ENCODE measurements around the gene CTTNBP2NL. TPM values are rescaled to one million over a fixed set of nuclear protein-coding genes. Genes with fewer than 3 reads are reported as not detected.

The CTTNBP2NL gene
- polyA plus RNA-seq, 3 donors: 1.6 to 4.9 (median 3.0) TPM

- Histone ChIP-seq H3K9ac (ENCODE audit: insufficient read depth, low read length, poor library complexity, severe bottlenecking) (no peak overlapping the region), H3K27me3 (ENCODE audit: control insufficient read depth in 2 of 2, insufficient read depth in 2 of 2, low read length in 2 of 2) (peaks cover 0 to 2% of the 10 kb centered on the region in 2 donors), H3K4me2 (replicated peaks; ENCODE audit: extremely low read depth, low read length, poor library complexity, severe bottlenecking) (no peak overlapping the region), H3K36me3 (replicated peaks in 1 of 2; ENCODE audit: control insufficient read depth in 1 of 2, insufficient read depth in 2 of 2, low read length in 2 of 2) (no peaks in the 10 kb centered on the region), H3K27ac (ENCODE audit: low read depth in 1 of 2, low read length in 2 of 2) (no peak overlapping the region), H3K79me2 (ENCODE audit: insufficient read depth, low read length) (no peaks in the 10 kb centered on the region), H4K20me1 (ENCODE audit: insufficient read depth, low read length) (no peaks in the 10 kb centered on the region), H2AFZ (ENCODE audit: insufficient read depth, low read depth, low read length, poor library complexity, severe bottlenecking) (no peak overlapping the region), H3K4me1 (ENCODE audit: control insufficient read depth in 1 of 2, insufficient read depth in 2 of 2, low read length in 2 of 2) (peaks cover 6 to 8% of the 10 kb centered on the region in 2 donors), H3K4me3 (replicated peaks in 1 of 3; ENCODE audit: low read depth in 2 of 3, low read length in 3 of 3) (no peak overlapping the region), H3K9me3 (replicated peaks in 1 of 2; ENCODE audit: control insufficient read depth in 1 of 2, insufficient read depth in 1 of 2, low read length in 2 of 2) (no peaks in the 10 kb centered on the region)
- 95% methylated on average over 13 of the region's 14 CpGs for WGBS (ENCODE audit: insufficient coverage)
- no peak for DNase-seq
- peaks cover 5% of the 10 kb centered on the region for H3K4me1 Mint-ChIP-seq
- H3K9me3 Mint-ChIP-seq: peaks cover 0 to 3% (median 0%) of the 10 kb centered on the region in 7 donors
- H3K36me3 Mint-ChIP-seq: no peaks in the 10 kb centered on the region
- no peak overlapping the region for H3K27ac Mint-ChIP-seq
- TF ChIP-seq CTCF (IDR thresholded peaks at IDR 0.05): no peak
- H3K27me3 Mint-ChIP-seq (ENCODE audit: low read depth in 3 of 3): peaks cover 9 to 27% (median 17%) of the 10 kb centered on the region in 3 donors
- H3K4me3 Mint-ChIP-seq: no peak overlapping the region
- intact Hi-C loops (cut with micrococcal nuclease): no loop called here
Measured at GRCh38 chr1:112386024-112386723, 9.8 kb upstream of the CTTNBP2NL start.

- WGBS (ENCODE audit: insufficient coverage): 100% methylated on average over 1 of the region's 2 CpGs
- Histone ChIP-seq H3K9me3 (replicated peaks in 1 of 2; ENCODE audit: control insufficient read depth in 1 of 2, insufficient read depth in 1 of 2, low read length in 2 of 2) (no peaks in the 10 kb centered on the region), H4K20me1 (ENCODE audit: insufficient read depth, low read length) (no peaks in the 10 kb centered on the region), H3K4me2 (replicated peaks; ENCODE audit: extremely low read depth, low read length, poor library complexity, severe bottlenecking) (no peak overlapping the region), H3K4me3 (replicated peaks in 1 of 3; ENCODE audit: low read depth in 2 of 3, low read length in 3 of 3) (no peak overlapping the region), H3K36me3 (replicated peaks in 1 of 2; ENCODE audit: control insufficient read depth in 1 of 2, insufficient read depth in 2 of 2, low read length in 2 of 2) (no peaks in the 10 kb centered on the region), H3K27ac (ENCODE audit: low read depth in 1 of 2, low read length in 2 of 2) (no peak overlapping the region), H3K9ac (ENCODE audit: insufficient read depth, low read length, poor library complexity, severe bottlenecking) (no peak overlapping the region), H3K4me1 (ENCODE audit: control insufficient read depth in 1 of 2, insufficient read depth in 2 of 2, low read length in 2 of 2) (peaks cover 7 to 10% of the 10 kb centered on the region in 2 donors), H3K27me3 (ENCODE audit: control insufficient read depth in 2 of 2, insufficient read depth in 2 of 2, low read length in 2 of 2) (peaks cover 0 to 2% of the 10 kb centered on the region in 2 donors), H3K79me2 (ENCODE audit: insufficient read depth, low read length) (no peaks in the 10 kb centered on the region), H2AFZ (ENCODE audit: insufficient read depth, low read depth, low read length, poor library complexity, severe bottlenecking) (no peak overlapping the region)
- intact Hi-C loops (cut with micrococcal nuclease): no loop called here
- no peaks in the 10 kb centered on the region for H3K36me3 Mint-ChIP-seq
- H3K27ac Mint-ChIP-seq: no peak overlapping the region
- TF ChIP-seq CTCF (IDR thresholded peaks at IDR 0.05): no peak
- H3K27me3 Mint-ChIP-seq (ENCODE audit: low read depth in 3 of 3): peaks cover 9 to 23% (median 15%) of the 10 kb centered on the region in 3 donors
- peaks cover 0 to 3% (median 0%) of the 10 kb centered on the region in 7 donors for H3K9me3 Mint-ChIP-seq
- no peak for DNase-seq
- H3K4me3 Mint-ChIP-seq: no peak overlapping the region
- peaks cover 8% of the 10 kb centered on the region for H3K4me1 Mint-ChIP-seq
Measured at GRCh38 chr1:112386731-112387346, 9.2 kb upstream of the CTTNBP2NL start.
